T-helper 1 cell treated with Interleukin-12 subunit alpha and Interleukin-12 subunit beta and Interleukin-4 antibody, amounts not matched to agents 30 μg/mL and 1 μg/mL, for 36 hours (primary cell): ENCODE measurements around the gene ZNF236.

Source experiments
- H3K27ac Mint-ChIP-seq: one replicate; pipeline ENCODE4 v1.8.0; 2021; ENCODE audit warnings: mild to moderate bottlenecking, mixed read lengths
- H3K27me3 Mint-ChIP-seq: one replicate; pipeline ENCODE4 v1.8.0; 2021; ENCODE audit warnings: low read depth, mixed read lengths
- H3K36me3 Mint-ChIP-seq: one replicate; pipeline ENCODE4 v1.8.0; 2021; ENCODE audit warnings: low read depth, mixed read lengths
- H3K4me1 Mint-ChIP-seq: one replicate; pipeline ENCODE4 v1.8.0; 2021; ENCODE audit warnings: low read depth, mixed read lengths
- H3K4me3 Mint-ChIP-seq: one replicate; pipeline ENCODE4 v1.8.0; 2021; ENCODE audit warnings: mild to moderate bottlenecking, moderate library complexity, mixed read lengths
- H3K9me3 Mint-ChIP-seq: one replicate; pipeline ENCODE4 v1.8.0; 2021; ENCODE audit warnings: mixed read lengths

Gene ZNF236

DNA sequence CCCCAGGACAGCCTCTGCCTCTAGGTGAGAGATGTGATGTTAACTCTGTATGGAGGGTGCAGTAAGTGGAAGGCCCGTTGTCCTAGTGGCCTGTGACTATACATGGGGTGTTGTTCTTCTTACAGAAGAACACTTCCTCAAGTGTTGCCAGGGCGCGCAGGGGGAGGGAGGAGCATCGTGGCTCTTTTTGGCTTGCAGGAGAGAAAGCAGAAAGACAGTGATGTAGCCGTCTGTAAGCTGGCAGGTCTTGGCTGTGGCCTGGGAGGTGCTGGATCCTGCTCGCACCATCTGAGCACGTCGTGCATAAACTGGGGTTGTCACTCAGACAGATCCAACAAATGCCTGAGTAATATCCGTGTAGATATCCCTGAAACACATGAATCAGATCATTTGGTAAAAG lies 44.3 kb downstream of the ZNF236 start:
- Mint-ChIP-seq H3K9me3 (no peaks in the 10 kb centered on the region), H3K4me3 (no peak overlapping the region), H3K4me1 (no peaks in the 10 kb centered on the region), H3K27ac (no peak overlapping the region), H3K36me3 (peaks cover 38% of the 10 kb centered on the region), H3K27me3 (no peaks in the 10 kb centered on the region)

- peaks cover 10% of the 10 kb centered on the region for H3K4me1 Mint-ChIP-seq
- H3K27me3 Mint-ChIP-seq: no peaks in the 10 kb centered on the region
- H3K36me3 Mint-ChIP-seq: peaks cover 27% of the 10 kb centered on the region
- no peak overlapping the region for H3K4me3 Mint-ChIP-seq
- no peak overlapping the region for H3K27ac Mint-ChIP-seq
- no peaks in the 10 kb centered on the region for H3K9me3 Mint-ChIP-seq
Measured at GRCh38 chr18:76873311-76873710, 51.0 kb downstream of the ZNF236 start.

DNA sequence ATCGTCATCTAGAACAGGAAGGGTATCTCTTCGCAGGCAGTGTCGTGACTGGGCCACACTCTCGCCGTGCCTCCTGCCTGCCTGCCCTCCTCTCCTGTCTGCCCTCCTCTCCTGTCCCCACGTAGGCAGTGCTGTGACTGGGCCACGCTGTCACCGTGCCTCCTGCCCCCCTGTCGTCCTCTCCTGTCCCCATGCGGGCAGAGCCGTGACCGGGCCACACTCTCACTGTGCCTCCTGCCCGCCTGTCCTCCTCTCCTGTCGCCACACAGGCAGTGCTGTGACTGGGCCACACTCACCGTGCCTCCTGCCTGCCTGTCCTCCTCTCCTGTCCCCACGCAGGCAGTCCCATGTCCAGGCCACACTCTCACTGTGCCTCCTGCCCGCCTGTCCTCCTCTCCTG lies 51.4 kb downstream of the ZNF236 start:
- Mint-ChIP-seq H3K27me3 (no peaks in the 10 kb centered on the region), H3K9me3 (no peaks in the 10 kb centered on the region), H3K4me1 (peaks cover 10% of the 10 kb centered on the region), H3K4me3 (no peak overlapping the region), H3K27ac (no peak overlapping the region), H3K36me3 (peaks cover 28% of the 10 kb centered on the region)

- peaks cover 25% of the 10 kb centered on the region for H3K36me3 Mint-ChIP-seq
- H3K4me3 Mint-ChIP-seq: no peak overlapping the region
- no peaks in the 10 kb centered on the region for H3K27me3 Mint-ChIP-seq
- H3K9me3 Mint-ChIP-seq: no peaks in the 10 kb centered on the region
- H3K4me1 Mint-ChIP-seq: peaks cover 10% of the 10 kb centered on the region
- H3K27ac Mint-ChIP-seq: peak overlapping the region; percentile 32
Measured at GRCh38 chr18:76874642-76875389, 52.5 kb downstream of the ZNF236 start.

- no peak overlapping the region for H3K4me3 Mint-ChIP-seq
- H3K36me3 Mint-ChIP-seq: peaks cover 18% of the 10 kb centered on the region
- H3K27me3 Mint-ChIP-seq: no peaks in the 10 kb centered on the region
- peaks cover 10% of the 10 kb centered on the region for H3K4me1 Mint-ChIP-seq
- H3K27ac Mint-ChIP-seq: no peak overlapping the region
- H3K9me3 Mint-ChIP-seq: no peaks in the 10 kb centered on the region
Measured at GRCh38 chr18:76875390-76876325, 53.3 kb downstream of the ZNF236 start.

- H3K9me3 Mint-ChIP-seq: no peaks in the 10 kb centered on the region
- H3K4me1 Mint-ChIP-seq: peaks cover 10% of the 10 kb centered on the region
- H3K27me3 Mint-ChIP-seq: no peaks in the 10 kb centered on the region
- H3K27ac Mint-ChIP-seq: no peak overlapping the region
- H3K36me3 Mint-ChIP-seq: peaks cover 23% of the 10 kb centered on the region
- no peak overlapping the region for H3K4me3 Mint-ChIP-seq
Measured at GRCh38 chr18:76878426-76878825, 56.1 kb downstream of the ZNF236 start.

DNA sequence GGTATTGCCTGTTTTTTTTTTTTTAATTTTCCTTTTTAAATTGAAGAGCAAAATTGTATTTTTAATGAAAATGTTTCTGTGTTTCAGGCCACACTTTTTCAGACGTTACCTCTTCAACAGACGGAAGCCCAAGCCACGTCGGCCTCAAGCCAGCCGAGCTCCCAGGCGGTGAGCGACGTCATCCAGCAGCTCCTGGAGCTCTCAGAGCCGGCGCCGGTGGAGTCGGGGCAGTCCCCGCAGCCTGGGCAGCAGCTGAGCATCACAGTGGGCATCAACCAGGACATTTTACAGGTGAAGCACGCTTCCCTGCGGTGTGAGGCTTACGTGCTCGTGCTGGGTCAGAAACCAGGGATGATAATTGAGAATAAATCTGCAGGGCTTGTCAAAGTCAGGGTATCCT lies 57.7 kb downstream of the ZNF236 start:
- Mint-ChIP-seq H3K36me3 (peaks cover 19% of the 10 kb centered on the region), H3K27ac (no peak overlapping the region), H3K4me1 (peaks cover 2% of the 10 kb centered on the region), H3K4me3 (no peak overlapping the region), H3K27me3 (no peaks in the 10 kb centered on the region), H3K9me3 (no peaks in the 10 kb centered on the region)

- no peaks in the 10 kb centered on the region for H3K9me3 Mint-ChIP-seq
- H3K4me3 Mint-ChIP-seq: no peak overlapping the region
- peaks cover 2% of the 10 kb centered on the region for H3K4me1 Mint-ChIP-seq
- H3K27ac Mint-ChIP-seq: no peak overlapping the region
- no peaks in the 10 kb centered on the region for H3K27me3 Mint-ChIP-seq
- H3K36me3 Mint-ChIP-seq: peaks cover 18% of the 10 kb centered on the region
Measured at GRCh38 chr18:76881744-76882143, 59.4 kb downstream of the ZNF236 start.

DNA sequence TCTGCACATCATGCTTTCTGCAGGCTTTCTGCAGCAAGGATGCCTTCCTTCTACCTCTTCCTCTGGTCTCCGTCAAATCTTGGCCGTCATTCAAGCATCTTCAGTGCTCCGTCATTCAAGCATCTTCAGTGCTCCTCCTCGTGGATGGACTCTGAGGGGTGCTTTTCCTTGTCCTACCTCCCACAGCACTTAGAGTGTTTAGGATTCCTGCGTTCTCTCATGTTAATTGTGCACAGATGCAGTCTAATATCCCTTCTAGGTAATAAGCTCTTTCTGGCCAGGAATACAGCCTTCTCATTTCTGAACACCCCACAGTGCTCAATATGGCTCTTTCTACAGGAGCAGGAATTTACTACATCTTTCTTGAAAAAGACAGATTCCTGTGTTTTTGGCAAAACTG lies 59.8 kb downstream of the ZNF236 start:
- H3K9me3 Mint-ChIP-seq: no peaks in the 10 kb centered on the region
- H3K27ac Mint-ChIP-seq: no peak overlapping the region
- H3K27me3 Mint-ChIP-seq: no peaks in the 10 kb centered on the region
- H3K36me3 Mint-ChIP-seq: peaks cover 18% of the 10 kb centered on the region
- peaks cover 4% of the 10 kb centered on the region for H3K4me1 Mint-ChIP-seq
- no peak overlapping the region for H3K4me3 Mint-ChIP-seq

DNA sequence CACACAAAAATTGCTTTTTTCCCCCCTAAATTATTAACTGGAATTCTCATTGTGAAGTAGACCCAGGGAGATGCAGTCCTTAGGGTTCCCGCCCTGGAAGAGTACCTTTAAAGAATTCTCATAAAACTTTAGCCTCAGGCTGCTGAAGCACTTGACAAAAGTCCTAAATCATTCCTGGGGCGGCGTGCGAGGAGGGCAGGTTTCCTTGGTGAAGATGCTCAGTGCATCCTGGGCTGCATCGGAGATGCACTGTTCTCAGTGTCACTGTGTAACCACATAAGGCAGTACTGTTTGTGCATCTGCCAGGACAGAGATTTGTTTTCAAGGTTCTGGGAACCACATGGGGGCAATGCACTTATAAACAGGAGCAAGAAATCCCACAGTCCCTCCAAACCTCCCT lies 62.6 kb downstream of the ZNF236 start:
- H3K27ac Mint-ChIP-seq: no peak overlapping the region
- H3K4me3 Mint-ChIP-seq: no peak overlapping the region
- H3K4me1 Mint-ChIP-seq: peaks cover 6% of the 10 kb centered on the region
- H3K36me3 Mint-ChIP-seq: peaks cover 27% of the 10 kb centered on the region
- H3K9me3 Mint-ChIP-seq: no peaks in the 10 kb centered on the region
- no peaks in the 10 kb centered on the region for H3K27me3 Mint-ChIP-seq

- no peak overlapping the region for H3K4me3 Mint-ChIP-seq
- H3K27me3 Mint-ChIP-seq: no peaks in the 10 kb centered on the region
- peaks cover 6% of the 10 kb centered on the region for H3K4me1 Mint-ChIP-seq
- H3K27ac Mint-ChIP-seq: no peak overlapping the region
- peaks cover 24% of the 10 kb centered on the region for H3K36me3 Mint-ChIP-seq
- H3K9me3 Mint-ChIP-seq: no peaks in the 10 kb centered on the region
Measured at GRCh38 chr18:76886112-76886511, 63.8 kb downstream of the ZNF236 start.

- Mint-ChIP-seq H3K36me3 (peaks cover 22% of the 10 kb centered on the region), H3K27ac (no peak overlapping the region), H3K4me3 (no peak overlapping the region), H3K27me3 (no peaks in the 10 kb centered on the region), H3K4me1 (peaks cover 6% of the 10 kb centered on the region), H3K9me3 (no peaks in the 10 kb centered on the region)
Measured at GRCh38 chr18:76889091-76889699, 66.8 kb downstream of the ZNF236 start.

DNA sequence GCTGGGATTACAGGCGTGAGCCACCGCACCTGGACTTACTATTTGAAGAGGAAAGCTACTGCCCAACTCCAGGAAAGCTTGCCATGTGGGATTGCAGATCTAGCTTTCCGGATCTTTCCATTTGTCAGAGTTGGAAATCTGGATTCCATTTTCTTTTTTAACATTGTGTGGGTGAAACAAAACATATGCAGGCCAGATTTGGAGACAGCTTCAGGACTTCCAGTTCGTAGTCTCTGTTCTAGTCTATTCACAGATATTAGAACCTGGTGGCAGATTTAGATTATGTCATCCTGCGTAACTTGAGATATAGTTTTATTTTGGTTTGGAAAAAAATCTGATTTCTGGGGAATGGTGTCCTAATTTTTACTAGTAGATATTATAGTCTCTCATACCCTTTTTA lies 70.5 kb downstream of the ZNF236 start:
- Mint-ChIP-seq H3K27me3 (no peaks in the 10 kb centered on the region), H3K27ac (no peak overlapping the region), H3K4me1 (no peaks in the 10 kb centered on the region), H3K36me3 (peaks cover 40% of the 10 kb centered on the region), H3K4me3 (no peak overlapping the region), H3K9me3 (no peaks in the 10 kb centered on the region)

DNA sequence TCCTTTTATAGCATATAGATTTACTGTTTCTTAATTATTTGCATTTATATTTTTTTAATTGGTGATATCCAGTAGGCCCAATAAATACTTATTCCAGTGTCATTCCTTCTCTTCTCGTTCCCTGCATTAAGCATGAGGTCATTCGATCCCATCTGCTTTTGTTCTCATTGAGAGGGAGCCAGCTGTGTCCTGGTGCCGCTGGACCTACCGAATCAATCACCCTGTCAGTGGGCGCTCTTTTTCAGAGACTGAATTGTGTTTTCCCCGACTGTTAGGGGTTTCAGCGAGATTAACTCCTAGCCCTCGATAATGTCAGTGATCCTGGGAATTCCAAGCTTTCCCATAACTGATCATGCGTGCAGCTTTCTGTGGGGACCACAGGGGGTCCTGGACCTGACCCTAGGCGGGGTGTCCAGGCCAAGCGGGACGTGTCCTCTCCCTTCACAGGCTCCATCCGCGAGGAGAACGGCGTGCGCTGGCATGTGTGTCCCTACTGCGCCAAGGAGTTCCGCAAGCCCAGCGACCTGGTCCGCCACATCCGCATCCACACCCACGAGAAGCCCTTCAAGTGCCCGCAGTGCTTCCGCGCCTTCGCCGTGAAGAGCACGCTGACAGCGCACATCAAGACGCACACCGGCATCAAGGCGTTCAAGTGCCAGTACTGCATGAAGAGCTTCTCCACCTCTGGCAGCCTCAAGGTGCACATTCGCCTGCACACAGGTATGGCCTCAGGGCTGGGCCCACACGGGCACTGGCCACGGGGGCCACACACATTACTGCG lies 72.4 kb downstream of the ZNF236 start:
- Mint-ChIP-seq H3K36me3 (peaks cover 39% of the 10 kb centered on the region), H3K27me3 (no peaks in the 10 kb centered on the region), H3K4me1 (no peaks in the 10 kb centered on the region), H3K27ac (no peak overlapping the region), H3K9me3 (no peaks in the 10 kb centered on the region), H3K4me3 (no peak overlapping the region)
